K562 (cell line): ENCODE data around the gene ANKRD60. TPM values are rescaled to one million over a fixed set of nuclear protein-coding genes. Genes with fewer than 3 reads are reported as not detected.

Experiments
- ATAC-seq: fragments of 200-7000 bp; cut with Tn5 transposase; 3 replicates; pipeline ENCODE4 v1.9.1; 2020; ENCODE audit warnings: moderate library complexity
- BruUV-seq: library from RNA; stranded (reverse); fragments of 400-500 nt; replicated peaks from 2 replicates; lab custom pipeline; 2021; lab: Mats Ljungman, UMichigan
- CTCF ChIA-PET: fragments of 300-600 bp; formaldehyde crosslinking; extraction: SDS; loops from one replicate; lab custom pipeline; 2021; ENCODE audit warnings: low intra/inter-chr PET ratio; lab: Yijun Ruan, JAX
- POLR2A ChIA-PET: fragments of 300-600, 350-650 bp; sonication (Branson Sonifier 250); formaldehyde crosslinking; extraction: SDS; loops from one replicate; lab custom pipeline; 2021; ENCODE audit warnings: antibody characterized with exemption, inconsistent platforms; lab: Yijun Ruan, JAX
- DNase-seq, 4 experiments: peaks; one replicate each; pipeline versions ENCODE4 v3.0.0 to v3.0.0-alpha.2; 2011 to 2018; ENCODE audit warnings: low spot score in 3 of 4, mixed read lengths in 3 of 4; ENCODE audit errors: extremely low read depth in 1 of 4
- FAIRE-seq: peaks from 2 replicates; lab custom pipeline; 2011; peaks lifted over from hg19 to GRCh38; lab: Jason Lieb, UNC
- H2AFZ ChIP-seq: 2 replicates; pipeline ENCODE4 v1.6.0; 2011; ENCODE audit warnings: low read depth, low read length, control low read depth, inconsistent platforms
- H3K27ac ChIP-seq: fragments of 200-600 bp; 3 replicates; pipeline ENCODE4 v1.8.0; 2011; ENCODE audit warnings: low read depth, mild to moderate bottlenecking, control low read depth, inconsistent platforms, low read length, moderate library complexity, mixed read lengths; ENCODE audit errors: extremely low read depth
- H3K27me3 ChIP-seq, 2 experiments: fragments of 300-600 bp in 1 of 2; 2 replicates in 1 of 2; 3 replicates in 1 of 2; pipeline versions ENCODE4 v1.6.0 to v1.8.0; 2011; ENCODE audit warnings: inconsistent platforms in 2 of 2, low read length in 2 of 2, mild to moderate bottlenecking in 1 of 2, mixed read lengths in 1 of 2, moderate library complexity in 1 of 2; ENCODE audit not compliant: control insufficient read depth in 2 of 2, insufficient read depth in 2 of 2
- H3K36me3 ChIP-seq: fragments of 300-600 bp; 3 replicates; pipeline ENCODE4 v1.8.0; 2011; ENCODE audit warnings: mild to moderate bottlenecking, low read length, inconsistent platforms; ENCODE audit not compliant: control insufficient read depth, insufficient read depth
- H3K4me1 ChIP-seq, 2 experiments: fragments of 200-600 bp in 1 of 2; replicated peaks in 1 of 2; 2 replicates in 1 of 2; 3 replicates in 1 of 2; pipeline versions ENCODE4 v1.5.1 to v1.8.0; 2011; ENCODE audit warnings: inconsistent platforms in 2 of 2, low read length in 2 of 2, mild to moderate bottlenecking in 1 of 2, mixed read lengths in 1 of 2, moderate library complexity in 1 of 2; ENCODE audit not compliant: control insufficient read depth in 2 of 2, insufficient read depth in 2 of 2
- H3K4me2 ChIP-seq: 2 replicates; pipeline ENCODE4 v1.6.1; 2011; ENCODE audit warnings: low read length, control low read depth, inconsistent platforms, mixed read lengths; ENCODE audit not compliant: insufficient read depth
- H3K4me3 ChIP-seq: fragments of 200-600 bp; sonication (generic), shearing (Covaris generic); 2 replicates; pipeline ENCODE4 v1.5.1; 2016; ENCODE audit warnings: control low read depth, inconsistent platforms
- H3K79me2 ChIP-seq: fragments of 200-600 bp; 3 replicates; pipeline ENCODE4 v1.8.0; 2011; ENCODE audit warnings: low read length, inconsistent platforms; ENCODE audit not compliant: control insufficient read depth, insufficient read depth
- H3K9ac ChIP-seq, 2 experiments: 2 replicates each; pipeline versions ENCODE4 v1.6.0 to v1.6.1; 2011; ENCODE audit warnings: low read depth in 2 of 2, low read length in 2 of 2, control low read depth in 1 of 2, inconsistent platforms in 1 of 2, mild to moderate bottlenecking in 1 of 2, mixed read lengths in 1 of 2; ENCODE audit not compliant: insufficient read depth in 1 of 2
- H3K9me1 ChIP-seq: one replicate; pipeline ENCODE4 v1.6.0; 2011; ENCODE audit warnings: inconsistent platforms, mild to moderate bottlenecking, low read length, moderate library complexity; ENCODE audit not compliant: control insufficient read depth, insufficient read depth
- H3K9me3 ChIP-seq: replicated peaks from 2 replicates; pipeline ENCODE4 v1.5.1; 2011; ENCODE audit warnings: low read depth, low read length, inconsistent platforms; ENCODE audit not compliant: control insufficient read depth, insufficient read depth
- H4K20me1 ChIP-seq: replicated peaks from 2 replicates; pipeline ENCODE4 v1.6.1; 2011; ENCODE audit warnings: low read length, inconsistent platforms, mixed read lengths; ENCODE audit not compliant: control insufficient read depth, insufficient read depth
- BCL6 ChIP-seq: fragments of 250-450 bp; sonication (Bioruptor Pico); IDR thresholded peaks from 2 replicates; pipeline ENCODE4 v1.4.0; 2020
- CBFA2T3 ChIP-seq: fragments of 450-650 bp; IDR thresholded peaks from 2 replicates; pipeline ENCODE4 v1.6.1; 2017
- LARP7 ChIP-seq: fragments of 450-650 bp; IDR thresholded peaks from 2 replicates; pipeline ENCODE4 v1.6.1; 2016
- PURB ChIP-seq: sonication (generic); formaldehyde crosslinking; IDR thresholded peaks from 2 replicates; pipeline ENCODE4 v1.9.0; 2021; ENCODE audit warnings: low read depth, mild to moderate bottlenecking, missing genetic modification reagents
- RBFOX2 ChIP-seq: fragments of 200-400 bp; formaldehyde crosslinking; IDR thresholded peaks from 2 replicates; pipeline ENCODE4 v1.6.1; 2017; ENCODE audit warnings: low read depth, mild to moderate bottlenecking, low read length, moderate library complexity
- TSHZ1 ChIP-seq: fragments of 250-450 bp; sonication (Bioruptor Pico); IDR thresholded peaks from 2 replicates; pipeline ENCODE4 v1.4.0; 2020; ENCODE audit warnings: mild to moderate bottlenecking, moderate library complexity
- ZNF518B ChIP-seq: fragments of 250-450 bp; sonication (Bioruptor Pico); IDR thresholded peaks from 2 replicates; pipeline ENCODE4 v1.5.0; 2021; ENCODE audit warnings: mild to moderate bottlenecking, moderate library complexity
- WGBS: fragments of 100-300 bp; shearing (Covaris generic); methylation state at CpG from one replicate; pipeline ENCODE4 v1.1.6; 2016; ENCODE audit warnings: low coverage, mixed read lengths; ENCODE audit not compliant: insufficient coverage; ENCODE audit errors: missing lambda C conversion rate; 5-methylcytosine and 5-hydroxymethylcytosine counted together
- in situ Hi-C: fragments of 300-500 bp; cut with MboI; formaldehyde crosslinking; loops from 4 replicates; pipeline ENCODE4 v1.15.0; 2018; ENCODE audit warnings: inconsistent platforms, mixed read lengths
- intact Hi-C: fragments of 100-400 bp; cut with micrococcal nuclease; formaldehyde crosslinking; loops from 2 replicates; pipeline ENCODE4 v1.14.2; 2022
- polyA plus RNA-seq, 8 experiments: library from polyadenylated mRNA; depleted of rRNA in 4 of 8; stranded (reverse) in 5 of 8; unstranded in 3 of 8; fragments of >200 nt; fragmentation: Nextera tagmentation in 2 of 8; fragmentation: Illumina TruSeq in 1 of 8; extraction: Ambion mirVana in 2 of 8; extraction: Trizol in 1 of 8; gene quantifications; 2 replicates each; pipeline versions ENCODE4 v1.2.1 to v1.2.3, GENCODE V29; 2011 to 2014; ENCODE audit warnings: inconsistent platforms in 1 of 8, missing spikeins in 1 of 8
- total RNA-seq, 7 experiments: library from RNA; depleted of rRNA in 6 of 7; stranded (reverse); fragments of >200 nt in 6 of 7; fragmentation: Illumina TruSeq in 2 of 7; extraction: Trizol in 2 of 7; gene quantifications; 2 replicates each; pipeline versions ENCODE4 v1.2.1 to v1.2.3, GENCODE V29; 2011 to 2021; ENCODE audit warnings: low replicate concordance in 1 of 7
- TF ChIP-seq, protein P1 (sequence below): fragments of 250-450 bp; sonication (Bioruptor Pico); IDR thresholded peaks from 2 replicates; pipeline ENCODE4 v1.5.0; 2021; ENCODE audit warnings: mild to moderate bottlenecking, borderline replicate concordance

Gene ANKRD60
- total and polyA plus RNA-seq, 9 of the 15 experiments (the other 6 are each of a cell fraction or from before 2014, with no cell fraction given) = not detected

GRCh38 chr20:58260006-58260405 is 31.6 kb upstream of the ANKRD60 start:
- no peaks in the 10 kb centered on the region for H4K20me1 ChIP-seq
- no peak overlapping the region for H3K4me2 ChIP-seq
- no peak for FAIRE-seq
- no peak overlapping the region for H2AFZ ChIP-seq
- H3K4me3 ChIP-seq = no peak overlapping the region
- TF ChIP-seq RBFOX2 = no peak
- TF ChIP-seq ZNF518B (CRISPR knock-in tag) = no peak
- no peak for TF ChIP-seq TSHZ1 (CRISPR knock-in tag)
- TF ChIP-seq, protein P1, sequence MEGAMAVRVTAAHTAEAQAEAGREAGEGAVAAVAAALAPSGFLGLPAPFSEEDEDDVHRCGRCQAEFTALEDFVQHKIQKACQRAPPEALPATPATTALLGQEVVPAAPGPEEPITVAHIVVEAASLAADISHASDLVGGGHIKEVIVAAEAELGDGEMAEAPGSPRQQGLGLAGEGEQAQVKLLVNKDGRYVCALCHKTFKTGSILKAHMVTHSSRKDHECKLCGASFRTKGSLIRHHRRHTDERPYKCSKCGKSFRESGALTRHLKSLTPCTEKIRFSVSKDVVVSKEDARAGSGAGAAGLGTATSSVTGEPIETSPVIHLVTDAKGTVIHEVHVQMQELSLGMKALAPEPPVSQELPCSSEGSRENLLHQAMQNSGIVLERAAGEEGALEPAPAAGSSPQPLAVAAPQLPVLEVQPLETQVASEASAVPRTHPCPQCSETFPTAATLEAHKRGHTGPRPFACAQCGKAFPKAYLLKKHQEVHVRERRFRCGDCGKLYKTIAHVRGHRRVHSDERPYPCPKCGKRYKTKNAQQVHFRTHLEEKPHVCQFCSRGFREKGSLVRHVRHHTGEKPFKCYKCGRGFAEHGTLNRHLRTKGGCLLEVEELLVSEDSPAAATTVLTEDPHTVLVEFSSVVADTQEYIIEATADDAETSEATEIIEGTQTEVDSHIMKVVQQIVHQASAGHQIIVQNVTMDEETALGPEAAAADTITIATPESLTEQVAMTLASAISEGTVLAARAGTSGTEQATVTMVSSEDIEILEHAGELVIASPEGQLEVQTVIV = no peak
- TF ChIP-seq CBFA2T3 = no peak
- TF ChIP-seq BCL6 (CRISPR knock-in tag) = no peak
- no peak for TF ChIP-seq PURB (CRISPR knock-in tag)
- TF ChIP-seq LARP7 = no peak
- TF ChIP-seq, all 486 proteins: peak for 0
- Histone ChIP-seq H3K9me1 (no peaks in the 10 kb centered on the region), H3K9ac (no peak overlapping the region), H3K4me1 (peaks cover 0 to 7% of the 10 kb centered on the region in 2 experiments; a peak in 2 of 5 replicates), H3K27me3 (no peaks in the 10 kb centered on the region), H3K79me2 (no peaks in the 10 kb centered on the region; the same call in 2 of the 3 replicates), H3K27ac (no peak overlapping the region), H3K9me3 (no peaks in the 10 kb centered on the region), H3K36me3 (no peaks in the 10 kb centered on the region)
- CTCF ChIA-PET = no interaction called here
- in situ Hi-C loops = no loop called here
- WGBS = 59% methylated on average over 5 of the region's 5 CpGs
- BruUV-seq = no TSS peak
- ATAC-seq = no peak
- POLR2A ChIA-PET = interaction anchor here (0.7 kb wide), 2 partner anchors 13 to 1316 kb away, joined by 3 read pairs; no protein-coding TSS in a partner anchor
- DNase-seq = no peak
- intact Hi-C loops = no loop called here
